ENCODE data around the gene SLC9B2. TPM values are rescaled to one million over a fixed set of nuclear protein-coding genes. Genes with fewer than 3 reads are reported as not detected.

SLC9B2 gene
- total RNA-seq, 1 donor from 2014 or later: 16.3 TPM

- Histone ChIP-seq H3K9me3 (ENCODE audit: insufficient read depth, low read depth, low read length) (no peaks in the 10 kb centered on the region), H3K9ac (ENCODE audit: low read length) (no peak overlapping the region), H3K4me1 (ENCODE audit: insufficient read depth, low read length) (no peaks in the 10 kb centered on the region), H3K27ac (ENCODE audit: low read depth, low read length) (no peak overlapping the region), H2AFZ (ENCODE audit: low read depth, low read length) (no peak overlapping the region), H3K79me2 (ENCODE audit: insufficient read depth, low read length) (no peaks in the 10 kb centered on the region), H3K27me3 (ENCODE audit: insufficient read depth, low read length) (no peaks in the 10 kb centered on the region), H3K4me3 (ENCODE audit: insufficient read depth, low read depth, low read length) (no peak overlapping the region), H3K36me3 (ENCODE audit: insufficient read depth, low read length) (no peaks in the 10 kb centered on the region), H4K20me1 (ENCODE audit: insufficient read depth, low read length) (no peaks in the 10 kb centered on the region), H3K4me2 (ENCODE audit: low read length) (no peak overlapping the region)
- peak; percentile 57 for TF ChIP-seq CTCF (IDR thresholded peaks at IDR 0.05; ENCODE audit: insufficient read depth, low read depth, low read length)
- TF ChIP-seq EZH2 (IDR thresholded peaks at IDR 0.05; ENCODE audit: insufficient read depth, low read length): no peak
- peaks cover 4% of the 10 kb centered on the region for H3K36me3 Mint-ChIP-seq (ENCODE audit: low read depth, unreplicated experiment)
- H3K4me3 Mint-ChIP-seq (ENCODE audit: unreplicated experiment): no peak overlapping the region
- H3K9me3 Mint-ChIP-seq (ENCODE audit: unreplicated experiment): peaks cover 5% of the 10 kb centered on the region
- H3K27ac Mint-ChIP-seq (ENCODE audit: unreplicated experiment): no peak overlapping the region
- FAIRE-seq (peak; percentile 54), DNase-seq (ENCODE audit: low read depth) (no peak)
- no peaks in the 10 kb centered on the region for H3K27me3 Mint-ChIP-seq (ENCODE audit: low read depth, unreplicated experiment)
- no peaks in the 10 kb centered on the region for H3K4me1 Mint-ChIP-seq (ENCODE audit: low read depth, unreplicated experiment)
Observed at GRCh38 chr4:103032574-103032973, 44.0 kb downstream of the SLC9B2 start.

- Histone ChIP-seq H2AFZ (ENCODE audit: low read depth, low read length) (no peak overlapping the region), H3K4me3 (ENCODE audit: insufficient read depth, low read depth, low read length) (no peak overlapping the region), H3K9me3 (ENCODE audit: insufficient read depth, low read depth, low read length) (no peaks in the 10 kb centered on the region), H3K79me2 (ENCODE audit: insufficient read depth, low read length) (no peaks in the 10 kb centered on the region), H4K20me1 (ENCODE audit: insufficient read depth, low read length) (no peaks in the 10 kb centered on the region), H3K27me3 (ENCODE audit: insufficient read depth, low read length) (no peaks in the 10 kb centered on the region), H3K27ac (ENCODE audit: low read depth, low read length) (no peak overlapping the region), H3K36me3 (ENCODE audit: insufficient read depth, low read length) (no peaks in the 10 kb centered on the region), H3K9ac (ENCODE audit: low read length) (no peak overlapping the region), H3K4me2 (ENCODE audit: low read length) (no peak overlapping the region), H3K4me1 (ENCODE audit: insufficient read depth, low read length) (no peaks in the 10 kb centered on the region)
- FAIRE-seq (no peak), DNase-seq (ENCODE audit: low read depth) (no peak)
- Mint-ChIP-seq H3K4me3 (ENCODE audit: unreplicated experiment) (no peak overlapping the region), H3K9me3 (ENCODE audit: unreplicated experiment) (peaks cover 2% of the 10 kb centered on the region), H3K27me3 (ENCODE audit: low read depth, unreplicated experiment) (no peaks in the 10 kb centered on the region), H3K36me3 (ENCODE audit: low read depth, unreplicated experiment) (peaks cover 2% of the 10 kb centered on the region), H3K4me1 (ENCODE audit: low read depth, unreplicated experiment) (no peaks in the 10 kb centered on the region), H3K27ac (ENCODE audit: unreplicated experiment) (no peak overlapping the region)
- TF ChIP-seq CTCF (IDR thresholded peaks at IDR 0.05; ENCODE audit: insufficient read depth, low read depth, low read length): no peak
- TF ChIP-seq EZH2 (IDR thresholded peaks at IDR 0.05; ENCODE audit: insufficient read depth, low read length): no peak
Observed at GRCh38 chr4:103030791-103031190, 45.8 kb downstream of the SLC9B2 start.

- no peak overlapping the region for H3K4me3 ChIP-seq (ENCODE audit: insufficient read depth, low read depth, low read length)
- no peaks in the 10 kb centered on the region for H3K36me3 ChIP-seq (ENCODE audit: insufficient read depth, low read length)
- Mint-ChIP-seq H3K4me3 (ENCODE audit: unreplicated experiment) (no peak overlapping the region), H3K27ac (ENCODE audit: unreplicated experiment) (no peak overlapping the region), H3K27me3 (ENCODE audit: low read depth, unreplicated experiment) (no peaks in the 10 kb centered on the region), H3K9me3 (ENCODE audit: unreplicated experiment) (no peaks in the 10 kb centered on the region), H3K36me3 (ENCODE audit: low read depth, unreplicated experiment) (no peaks in the 10 kb centered on the region), H3K4me1 (ENCODE audit: low read depth, unreplicated experiment) (no peaks in the 10 kb centered on the region)
- H4K20me1 ChIP-seq (ENCODE audit: insufficient read depth, low read length): no peaks in the 10 kb centered on the region
- H3K79me2 ChIP-seq (ENCODE audit: insufficient read depth, low read length): no peaks in the 10 kb centered on the region
- TF ChIP-seq EZH2 (IDR thresholded peaks at IDR 0.05; ENCODE audit: insufficient read depth, low read length) (no peak), CTCF (IDR thresholded peaks at IDR 0.05; ENCODE audit: insufficient read depth, low read depth, low read length) (no peak)
- H3K4me2 ChIP-seq (ENCODE audit: low read length): no peak overlapping the region
- no peak overlapping the region for H3K27ac ChIP-seq (ENCODE audit: low read depth, low read length)
- no peaks in the 10 kb centered on the region for H3K27me3 ChIP-seq (ENCODE audit: insufficient read depth, low read length)
- FAIRE-seq (peak; percentile 17), DNase-seq (ENCODE audit: low read depth) (no peak)
- H3K9me3 ChIP-seq (ENCODE audit: insufficient read depth, low read depth, low read length): no peaks in the 10 kb centered on the region
- no peak overlapping the region for H3K9ac ChIP-seq (ENCODE audit: low read length)
- no peaks in the 10 kb centered on the region for H3K4me1 ChIP-seq (ENCODE audit: insufficient read depth, low read length)
- H2AFZ ChIP-seq (ENCODE audit: low read depth, low read length): no peak overlapping the region
Observed at GRCh38 chr4:103029300-103029699, 47.3 kb downstream of the SLC9B2 start.
